ENCODE results near the gene KLC3.

DNA sequence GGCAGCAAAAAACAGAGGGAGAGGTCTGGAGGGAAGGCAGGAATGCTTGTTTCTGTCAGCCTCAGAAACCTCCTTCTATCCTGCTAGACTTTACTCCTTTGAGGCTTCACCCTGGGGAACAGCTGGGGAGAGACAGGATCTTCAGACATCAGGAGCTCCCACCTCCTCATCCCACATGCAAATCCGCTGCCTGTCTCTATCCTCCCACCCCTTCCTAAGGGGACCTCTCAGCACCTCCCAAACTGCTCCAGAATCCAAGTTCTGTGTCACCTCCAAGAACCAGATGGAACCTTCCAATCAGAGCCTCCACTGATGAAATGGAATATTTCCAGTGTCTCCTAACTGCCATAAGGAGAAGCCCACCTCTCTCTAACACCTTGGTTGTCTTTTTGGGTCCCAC is 39.6 kb downstream of the KLC3 start:
- TF ChIP-seq, protein P1, sequence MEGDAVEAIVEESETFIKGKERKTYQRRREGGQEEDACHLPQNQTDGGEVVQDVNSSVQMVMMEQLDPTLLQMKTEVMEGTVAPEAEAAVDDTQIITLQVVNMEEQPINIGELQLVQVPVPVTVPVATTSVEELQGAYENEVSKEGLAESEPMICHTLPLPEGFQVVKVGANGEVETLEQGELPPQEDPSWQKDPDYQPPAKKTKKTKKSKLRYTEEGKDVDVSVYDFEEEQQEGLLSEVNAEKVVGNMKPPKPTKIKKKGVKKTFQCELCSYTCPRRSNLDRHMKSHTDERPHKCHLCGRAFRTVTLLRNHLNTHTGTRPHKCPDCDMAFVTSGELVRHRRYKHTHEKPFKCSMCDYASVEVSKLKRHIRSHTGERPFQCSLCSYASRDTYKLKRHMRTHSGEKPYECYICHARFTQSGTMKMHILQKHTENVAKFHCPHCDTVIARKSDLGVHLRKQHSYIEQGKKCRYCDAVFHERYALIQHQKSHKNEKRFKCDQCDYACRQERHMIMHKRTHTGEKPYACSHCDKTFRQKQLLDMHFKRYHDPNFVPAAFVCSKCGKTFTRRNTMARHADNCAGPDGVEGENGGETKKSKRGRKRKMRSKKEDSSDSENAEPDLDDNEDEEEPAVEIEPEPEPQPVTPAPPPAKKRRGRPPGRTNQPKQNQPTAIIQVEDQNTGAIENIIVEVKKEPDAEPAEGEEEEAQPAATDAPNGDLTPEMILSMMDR (IDR thresholded peaks at IDR 0.05), result no peak
- TF ChIP-seq ZFX (IDR thresholded peaks at IDR 0.05; ENCODE audit: borderline replicate concordance), result no peak
